K562 (cell line): ENCODE measurements around the gene CCDC9. TPM values are rescaled to one million over a fixed set of nuclear protein-coding genes. Genes with fewer than 3 reads are reported as not detected.

Experiments used
- CBX5 ChIP-seq: IDR thresholded peaks from 2 replicates; pipeline ENCODE4 v1.6.1; 2014; ENCODE audit warnings: low read depth, borderline replicate concordance
- CCNT2 ChIP-seq: IDR thresholded peaks from 2 replicates; pipeline ENCODE4 v1.6.1; 2011; ENCODE audit warnings: borderline replicate concordance, low read depth, mild to moderate bottlenecking, moderate library complexity, mixed read lengths, low read length; ENCODE audit not compliant: insufficient read length; ENCODE audit errors: extremely low read depth
- EP300 ChIP-seq: IDR thresholded peaks from 2 replicates; pipeline ENCODE4 v1.6.1; 2012; ENCODE audit warnings: low read length, improper control_type of control experiment
- GABPB1 ChIP-seq: sonication (generic); formaldehyde crosslinking; IDR thresholded peaks from 2 replicates; pipeline ENCODE4 v1.8.0; 2022; ENCODE audit warnings: mild to moderate bottlenecking, missing genetic modification reagents
- GTF2F1 ChIP-seq: IDR thresholded peaks from 2 replicates; pipeline ENCODE4 v1.6.1; 2011; ENCODE audit warnings: low read depth, low read length, improper control_type of control experiment
- TEAD2 ChIP-seq: fragments of 450-650 bp; IDR thresholded peaks from 2 replicates; pipeline ENCODE4 v1.6.1; 2016; ENCODE audit warnings: missing genetic modification characterization, control low read depth, missing compliant biosample characterization
- YBX1 ChIP-seq: fragments of 450-650 bp; IDR thresholded peaks from 2 replicates; pipeline ENCODE4 v1.7.1; 2016; ENCODE audit warnings: mild to moderate bottlenecking
- ZKSCAN1 ChIP-seq: fragments of 150-350 bp; IDR thresholded peaks from 2 replicates; pipeline ENCODE4 v1.6.1; 2016; ENCODE audit warnings: low read depth, low read length
- polyA plus RNA-seq, 8 experiments: library from polyadenylated mRNA; depleted of rRNA in 4 of 8; stranded (reverse) in 5 of 8; unstranded in 3 of 8; fragments of >200 nt; fragmentation: Nextera tagmentation in 2 of 8; fragmentation: Illumina TruSeq in 1 of 8; extraction: Ambion mirVana in 2 of 8; extraction: Trizol in 1 of 8; gene quantifications; 2 replicates each; pipeline versions ENCODE4 v1.2.1 to v1.2.3, GENCODE V29; 2011 to 2014; ENCODE audit warnings: inconsistent platforms in 1 of 8, missing spikeins in 1 of 8
- total RNA-seq, 7 experiments: library from RNA; depleted of rRNA in 6 of 7; stranded (reverse); fragments of >200 nt in 6 of 7; fragmentation: Illumina TruSeq in 2 of 7; extraction: Trizol in 2 of 7; gene quantifications; 2 replicates each; pipeline versions ENCODE4 v1.2.1 to v1.2.3, GENCODE V29; 2011 to 2021; ENCODE audit warnings: low replicate concordance in 1 of 7
- TF ChIP-seq, protein P1 (sequence below), 3 experiments: fragments of 200-800 bp in 1 of 3; sonication (Bioruptor generic) in 1 of 3; sonication (generic) in 1 of 3; formaldehyde crosslinking in 1 of 3; IDR thresholded peaks; 2 replicates each; pipeline versions ENCODE4 v1.6.1 to v1.8.0; 2016 to 2022; ENCODE audit warnings: mild to moderate bottlenecking in 2 of 3, missing compliant biosample characterization in 2 of 3, missing genetic modification characterization in 2 of 3, missing genetic modification reagents in 1 of 3
- TF ChIP-seq, protein P2 (sequence below), 2 experiments: IDR thresholded peaks in 1 of 2; conservative IDR thresholded peaks in 1 of 2; 2 replicates each; pipeline ENCODE4 v1.6.1; 2016; ENCODE audit warnings: low read depth in 2 of 2, mild to moderate bottlenecking in 1 of 2, missing compliant biosample characterization in 1 of 2, missing genetic modification characterization in 1 of 2, moderate library complexity in 1 of 2
- TF ChIP-seq, protein P3 (sequence below), 2 experiments: fragments of 150-350 bp in 1 of 2; IDR thresholded peaks; 2 replicates each; pipeline ENCODE4 v1.6.1; 2012 to 2016; ENCODE audit warnings: low read depth in 2 of 2, low read length in 2 of 2, mild to moderate bottlenecking in 1 of 2, moderate library complexity in 1 of 2
- TF ChIP-seq, protein P4 (sequence below): fragments of 450-650 bp; IDR thresholded peaks from 2 replicates; pipeline ENCODE4 v1.6.1; 2016; ENCODE audit warnings: borderline replicate concordance
- TF ChIP-seq, protein P5 (sequence below): fragments of 450-650 bp; IDR thresholded peaks from 2 replicates; pipeline ENCODE4 v1.6.1; 2016

Gene CCDC9
- total and polyA plus RNA-seq, 9 of the 15 experiments (the other 6 are each of a cell fraction or from before 2014, with no cell fraction given): 0.23 to 38.6 (median 8.4) TPM

DNA sequence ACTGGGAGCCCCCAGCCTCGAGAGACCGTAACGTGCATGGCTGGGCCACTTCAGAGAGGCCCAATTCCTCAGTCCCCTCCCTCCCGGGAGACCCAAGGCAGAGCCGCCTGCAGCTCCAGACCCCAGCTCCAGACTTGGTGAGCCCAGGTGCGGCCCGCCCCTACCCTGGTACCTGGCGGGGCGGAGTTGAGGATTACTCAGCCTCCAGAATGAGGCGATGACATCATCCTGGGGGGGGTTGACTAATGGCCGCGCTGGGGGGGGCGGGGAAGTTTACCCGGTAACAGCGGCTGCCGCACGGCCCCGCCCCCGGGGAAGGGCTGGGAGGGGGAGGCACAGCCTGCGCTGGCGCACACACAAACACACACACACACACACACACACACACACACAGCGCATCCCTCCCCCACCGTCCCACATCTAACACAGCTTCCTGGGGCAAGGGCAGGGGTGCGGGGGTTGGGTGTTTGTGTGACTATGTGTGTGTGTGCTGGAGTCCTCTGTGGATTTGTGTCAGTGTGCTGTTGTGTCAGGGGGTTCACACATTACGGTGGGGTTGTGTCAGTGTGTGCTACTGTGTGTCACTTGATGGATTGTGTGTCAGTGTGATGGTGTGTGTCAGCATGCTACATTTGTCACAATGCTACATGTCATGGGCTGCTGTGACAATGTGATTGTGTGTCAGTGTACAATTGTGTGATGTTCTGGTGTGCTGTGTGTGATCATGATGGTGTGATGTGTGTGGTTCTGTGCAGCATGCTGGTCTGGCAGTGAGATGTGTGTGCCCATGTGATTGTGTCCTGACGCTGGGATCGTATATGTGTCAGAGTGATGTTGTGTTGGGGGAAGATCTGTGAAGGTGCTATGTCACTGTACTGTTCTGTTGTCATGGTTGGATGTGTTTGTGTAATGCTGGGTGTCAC, 15.1 kb upstream of the CCDC9 start (continued):
- TF ChIP-seq ZKSCAN1: peak; percentile 37; the same call in 1 of the 2 replicates
- TF ChIP-seq CCNT2: peak; percentile 35
- no peak for TF ChIP-seq CBX5
- TF ChIP-seq GABPB1 (CRISPR knock-in tag): 0 out of 2 replicates have a peak, but pooled peaks have one; percentile 43
- TF ChIP-seq, protein P1, sequence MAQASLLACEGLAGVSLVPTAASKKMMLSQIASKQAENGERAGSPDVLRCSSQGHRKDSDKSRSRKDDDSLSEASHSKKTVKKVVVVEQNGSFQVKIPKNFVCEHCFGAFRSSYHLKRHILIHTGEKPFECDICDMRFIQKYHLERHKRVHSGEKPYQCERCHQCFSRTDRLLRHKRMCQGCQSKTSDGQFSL (CRISPR knock-in tag; IDR thresholded peaks at IDR 0.05): peak; percentile 98
- TF ChIP-seq, protein P1 (tag; IDR thresholded peaks at IDR 0.05): peak in 1 of 2 experiments; percentile 100; a peak in 2 of 4 replicates
- TF ChIP-seq, protein P2, sequence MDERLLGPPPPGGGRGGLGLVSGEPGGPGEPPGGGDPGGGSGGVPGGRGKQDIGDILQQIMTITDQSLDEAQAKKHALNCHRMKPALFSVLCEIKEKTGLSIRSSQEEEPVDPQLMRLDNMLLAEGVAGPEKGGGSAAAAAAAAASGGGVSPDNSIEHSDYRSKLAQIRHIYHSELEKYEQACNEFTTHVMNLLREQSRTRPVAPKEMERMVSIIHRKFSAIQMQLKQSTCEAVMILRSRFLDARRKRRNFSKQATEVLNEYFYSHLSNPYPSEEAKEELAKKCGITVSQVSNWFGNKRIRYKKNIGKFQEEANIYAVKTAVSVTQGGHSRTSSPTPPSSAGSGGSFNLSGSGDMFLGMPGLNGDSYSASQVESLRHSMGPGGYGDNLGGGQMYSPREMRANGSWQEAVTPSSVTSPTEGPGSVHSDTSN (CRISPR knock-in tag; IDR thresholded peaks at IDR 0.05; ENCODE audit: low read depth): no peak
- TF ChIP-seq, protein P2 (tag; conservative IDR thresholded peaks at IDR 0.05; ENCODE audit: low read depth): 0 out of 2 replicates have a peak, but pooled peaks have one; percentile 5
- TF ChIP-seq, protein P3, sequence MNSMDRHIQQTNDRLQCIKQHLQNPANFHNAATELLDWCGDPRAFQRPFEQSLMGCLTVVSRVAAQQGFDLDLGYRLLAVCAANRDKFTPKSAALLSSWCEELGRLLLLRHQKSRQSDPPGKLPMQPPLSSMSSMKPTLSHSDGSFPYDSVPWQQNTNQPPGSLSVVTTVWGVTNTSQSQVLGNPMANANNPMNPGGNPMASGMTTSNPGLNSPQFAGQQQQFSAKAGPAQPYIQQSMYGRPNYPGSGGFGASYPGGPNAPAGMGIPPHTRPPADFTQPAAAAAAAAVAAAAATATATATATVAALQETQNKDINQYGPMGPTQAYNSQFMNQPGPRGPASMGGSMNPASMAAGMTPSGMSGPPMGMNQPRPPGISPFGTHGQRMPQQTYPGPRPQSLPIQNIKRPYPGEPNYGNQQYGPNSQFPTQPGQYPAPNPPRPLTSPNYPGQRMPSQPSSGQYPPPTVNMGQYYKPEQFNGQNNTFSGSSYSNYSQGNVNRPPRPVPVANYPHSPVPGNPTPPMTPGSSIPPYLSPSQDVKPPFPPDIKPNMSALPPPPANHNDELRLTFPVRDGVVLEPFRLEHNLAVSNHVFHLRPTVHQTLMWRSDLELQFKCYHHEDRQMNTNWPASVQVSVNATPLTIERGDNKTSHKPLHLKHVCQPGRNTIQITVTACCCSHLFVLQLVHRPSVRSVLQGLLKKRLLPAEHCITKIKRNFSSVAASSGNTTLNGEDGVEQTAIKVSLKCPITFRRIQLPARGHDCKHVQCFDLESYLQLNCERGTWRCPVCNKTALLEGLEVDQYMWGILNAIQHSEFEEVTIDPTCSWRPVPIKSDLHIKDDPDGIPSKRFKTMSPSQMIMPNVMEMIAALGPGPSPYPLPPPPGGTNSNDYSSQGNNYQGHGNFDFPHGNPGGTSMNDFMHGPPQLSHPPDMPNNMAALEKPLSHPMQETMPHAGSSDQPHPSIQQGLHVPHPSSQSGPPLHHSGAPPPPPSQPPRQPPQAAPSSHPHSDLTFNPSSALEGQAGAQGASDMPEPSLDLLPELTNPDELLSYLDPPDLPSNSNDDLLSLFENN (IDR thresholded peaks at IDR 0.05; ENCODE audit: low read depth in 2 of 2, low read length in 2 of 2): no peak
- no peak for TF ChIP-seq TEAD2
- TF ChIP-seq, protein P4, sequence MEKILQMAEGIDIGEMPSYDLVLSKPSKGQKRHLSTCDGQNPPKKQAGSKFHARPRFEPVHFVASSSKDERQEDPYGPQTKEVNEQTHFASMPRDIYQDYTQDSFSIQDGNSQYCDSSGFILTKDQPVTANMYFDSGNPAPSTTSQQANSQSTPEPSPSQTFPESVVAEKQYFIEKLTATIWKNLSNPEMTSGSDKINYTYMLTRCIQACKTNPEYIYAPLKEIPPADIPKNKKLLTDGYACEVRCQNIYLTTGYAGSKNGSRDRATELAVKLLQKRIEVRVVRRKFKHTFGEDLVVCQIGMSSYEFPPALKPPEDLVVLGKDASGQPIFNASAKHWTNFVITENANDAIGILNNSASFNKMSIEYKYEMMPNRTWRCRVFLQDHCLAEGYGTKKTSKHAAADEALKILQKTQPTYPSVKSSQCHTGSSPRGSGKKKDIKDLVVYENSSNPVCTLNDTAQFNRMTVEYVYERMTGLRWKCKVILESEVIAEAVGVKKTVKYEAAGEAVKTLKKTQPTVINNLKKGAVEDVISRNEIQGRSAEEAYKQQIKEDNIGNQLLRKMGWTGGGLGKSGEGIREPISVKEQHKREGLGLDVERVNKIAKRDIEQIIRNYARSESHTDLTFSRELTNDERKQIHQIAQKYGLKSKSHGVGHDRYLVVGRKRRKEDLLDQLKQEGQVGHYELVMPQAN: peak; percentile 79
- TF ChIP-seq GTF2F1: no peak
- TF ChIP-seq YBX1: no peak
- TF ChIP-seq, protein P5, sequence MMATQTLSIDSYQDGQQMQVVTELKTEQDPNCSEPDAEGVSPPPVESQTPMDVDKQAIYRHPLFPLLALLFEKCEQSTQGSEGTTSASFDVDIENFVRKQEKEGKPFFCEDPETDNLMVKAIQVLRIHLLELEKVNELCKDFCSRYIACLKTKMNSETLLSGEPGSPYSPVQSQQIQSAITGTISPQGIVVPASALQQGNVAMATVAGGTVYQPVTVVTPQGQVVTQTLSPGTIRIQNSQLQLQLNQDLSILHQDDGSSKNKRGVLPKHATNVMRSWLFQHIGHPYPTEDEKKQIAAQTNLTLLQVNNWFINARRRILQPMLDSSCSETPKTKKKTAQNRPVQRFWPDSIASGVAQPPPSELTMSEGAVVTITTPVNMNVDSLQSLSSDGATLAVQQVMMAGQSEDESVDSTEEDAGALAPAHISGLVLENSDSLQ: peak; percentile 26; the same call in 1 of the 2 replicates
- no peak for TF ChIP-seq EP300
